Keratinocyte (primary cell): ENCODE data around the gene PRRT1B. TPM values are rescaled to one million over a fixed set of nuclear protein-coding genes. Genes with fewer than 3 reads are reported as not detected.

Source experiments
- DNase-seq: peaks from one replicate; pipeline ENCODE4 v3.0.0-alpha.2; 2011; ENCODE audit warnings: low read depth, missing footprints, low spot score
- FAIRE-seq: peaks from 2 replicates; lab custom pipeline; 2011; peaks lifted over from hg19 to GRCh38; lab: Jason Lieb, UNC
- H2AFZ ChIP-seq: 2 replicates; pipeline ENCODE4 v1.6.0; 2012; ENCODE audit warnings: low read length, control low read depth, inconsistent platforms; ENCODE audit not compliant: control insufficient read depth
- H3K27ac ChIP-seq: 2 replicates; pipeline ENCODE4 v1.5.1; 2011; ENCODE audit warnings: low read length; ENCODE audit not compliant: control insufficient read depth, insufficient read depth
- H3K27me3 ChIP-seq: 3 replicates; pipeline ENCODE4 v1.6.0; 2011; ENCODE audit warnings: low read length; ENCODE audit not compliant: control insufficient read depth, insufficient read depth; ENCODE audit errors: extremely low read depth
- H3K36me3 ChIP-seq, 2 experiments: 2 replicates in 1 of 2; 3 replicates in 1 of 2; pipeline ENCODE4 v1.5.1; 2011; ENCODE audit warnings: low read length in 2 of 2, mild to moderate bottlenecking in 1 of 2; ENCODE audit not compliant: control insufficient read depth in 2 of 2, insufficient read depth in 2 of 2; ENCODE audit errors: extremely low read depth in 1 of 2
- H3K4me1 ChIP-seq: 3 replicates; pipeline ENCODE4 v1.5.1; 2011; ENCODE audit warnings: low read length; ENCODE audit not compliant: control insufficient read depth, insufficient read depth; ENCODE audit errors: extremely low read depth
- H3K4me2 ChIP-seq: 3 replicates; pipeline ENCODE4 v1.6.0; 2011; ENCODE audit warnings: low read depth, low read length; ENCODE audit not compliant: control insufficient read depth, insufficient read depth; ENCODE audit errors: extremely low read depth
- H3K4me3 ChIP-seq, 3 experiments: fragments of 200-600 bp in 1 of 3; sonication (generic) in 1 of 3; 2 replicates in 2 of 3; 3 replicates in 1 of 3; pipeline ENCODE4 v1.5.1; 2011 to 2016; ENCODE audit warnings: low read length in 3 of 3, mild to moderate bottlenecking in 3 of 3, control low read depth in 2 of 3, inconsistent platforms in 1 of 3, low read depth in 1 of 3, mixed read lengths in 1 of 3, mixed run types in 1 of 3, moderate library complexity in 1 of 3; ENCODE audit not compliant: control insufficient read depth in 2 of 3, insufficient read depth in 2 of 3; ENCODE audit errors: extremely low read depth in 1 of 3
- H3K79me2 ChIP-seq: 2 replicates; pipeline ENCODE4 v1.6.0; 2012; ENCODE audit warnings: low read length; ENCODE audit not compliant: control insufficient read depth, insufficient read depth
- H3K9ac ChIP-seq: 3 replicates; pipeline ENCODE4 v1.6.0; 2011; ENCODE audit warnings: low read length; ENCODE audit not compliant: control insufficient read depth, insufficient read depth; ENCODE audit errors: extremely low read depth
- H3K9me1 ChIP-seq: 3 replicates; pipeline ENCODE4 v1.6.0; 2011; ENCODE audit warnings: low read length; ENCODE audit not compliant: control insufficient read depth, insufficient read depth; ENCODE audit errors: extremely low read depth
- H3K9me3 ChIP-seq: 2 replicates; pipeline ENCODE4 v1.5.1; 2012; ENCODE audit warnings: low read depth, low read length; ENCODE audit not compliant: control insufficient read depth
- H4K20me1 ChIP-seq: 3 replicates; pipeline ENCODE4 v1.6.0; 2011; ENCODE audit warnings: low read length; ENCODE audit not compliant: control insufficient read depth, insufficient read depth; ENCODE audit errors: extremely low read depth
- CTCF ChIP-seq, 3 experiments: IDR thresholded peaks in 1 of 3; conservative IDR thresholded peaks in 1 of 3; optimal IDR thresholded peaks in 1 of 3; 2 replicates in 2 of 3; 3 replicates in 1 of 3; pipeline versions ENCODE3 to v1.5.1; 2011; ENCODE audit warnings: low read length in 3 of 3, mild to moderate bottlenecking in 3 of 3, moderate library complexity in 2 of 3, control low read depth in 1 of 3, inconsistent platforms in 1 of 3; ENCODE audit not compliant: insufficient read depth in 2 of 3; ENCODE audit errors: extremely low read depth in 1 of 3
- EZH2 ChIP-seq: IDR thresholded peaks from one replicate; pipeline ENCODE4 v1.6.1; 2012; ENCODE audit warnings: inconsistent platforms, mild to moderate bottlenecking, low read length, moderate library complexity
- dilution Hi-C: fragments of 300-500 bp; cut with MboI; formaldehyde crosslinking; loops from one replicate; pipeline ENCODE4 v1.7.0; 2020; ENCODE audit warnings: low sequenced_read_pairs; ENCODE audit not compliant: extremely low pct_ligation_motif_present
- polyA plus RNA-seq, 5 experiments: library from polyadenylated mRNA; depleted of rRNA in 3 of 5; stranded (reverse) in 3 of 5; stranded (forward) in 1 of 5; unstranded in 1 of 5; fragments of >200 nt; gene quantifications; 1 replicate in 1 of 5; 2 replicates in 3 of 5; 3 replicates in 1 of 5; pipeline versions ENCODE4 v1.2.1 to v1.2.3, GENCODE V29; 2011 to 2012; ENCODE audit warnings: missing spikeins in 2 of 5, low read depth in 1 of 5, low replicate concordance in 1 of 5

PRRT1B gene
- polyA plus RNA-seq, 1 donor (not counting 4 experiments of a cell fraction or from before 2014, with no cell fraction given), result not detected

- no peak for DNase-seq
- Histone ChIP-seq H3K79me2 (no peaks in the 10 kb centered on the region), H3K27ac (no peak overlapping the region), H3K36me3 (peaks cover 34 to 46% of the 10 kb centered on the region in 2 experiments), H3K27me3 (no peaks in the 10 kb centered on the region), H3K9me3 (no peaks in the 10 kb centered on the region), H3K9ac (no peak overlapping the region), H4K20me1 (peaks cover 4% of the 10 kb centered on the region), H3K4me1 (no peaks in the 10 kb centered on the region), H3K4me3 (no peak overlapping the region), H3K4me2 (no peak overlapping the region), H3K9me1 (no peaks in the 10 kb centered on the region), H2AFZ (no peak overlapping the region)
- FAIRE-seq, result no peak
- dilution Hi-C loops, result no loop called here
- TF ChIP-seq EZH2 (no peak), CTCF (optimal IDR thresholded peaks at IDR 0.05 in 1 of 3, IDR thresholded peaks at IDR 0.05 in 1 of 3, conservative IDR thresholded peaks at IDR 0.05 in 1 of 3; ENCODE audit: extremely low read depth in 1 of 3, insufficient read depth in 2 of 3, low read length in 3 of 3) (no peak)
These were observed 22.3 kb upstream of the PRRT1B start for GRCh38 chr9:131523086-131523388.

GRCh38 chr9:131523451-131524435 is 21.6 kb upstream of the PRRT1B start:
- Histone ChIP-seq H3K9me3 (no peaks in the 10 kb centered on the region), H3K27me3 (no peaks in the 10 kb centered on the region), H3K4me2 (no peak overlapping the region), H3K36me3 (peaks cover 34 to 45% of the 10 kb centered on the region in 2 experiments), H2AFZ (no peak overlapping the region), H3K9me1 (no peaks in the 10 kb centered on the region), H3K27ac (no peak overlapping the region), H3K9ac (no peak overlapping the region), H4K20me1 (peaks cover 4% of the 10 kb centered on the region), H3K4me1 (no peaks in the 10 kb centered on the region), H3K4me3 (no peak overlapping the region), H3K79me2 (no peaks in the 10 kb centered on the region)
- no peak for FAIRE-seq
- DNase-seq, result no peak
- dilution Hi-C loops, result no loop called here
- TF ChIP-seq EZH2 (no peak), CTCF (optimal IDR thresholded peaks at IDR 0.05 in 1 of 3, IDR thresholded peaks at IDR 0.05 in 1 of 3, conservative IDR thresholded peaks at IDR 0.05 in 1 of 3; ENCODE audit: extremely low read depth in 1 of 3, insufficient read depth in 2 of 3, low read length in 3 of 3) (no peak)
